Fibroblast of lung (primary cell): ENCODE results near the gene SYTL3. TPM values are rescaled to one million over a fixed set of nuclear protein-coding genes. Genes with fewer than 3 reads are reported as not detected.
"Not testable (repeated sequence)": the region's sequence is repeated elsewhere in the genome, so short reads cannot be mapped to it uniquely, and the experiment has no call there.

Source experiments
- DNase-seq, 2 donors: peaks; one replicate each; pipeline versions ENCODE4 v3.0.0 to v3.0.0-alpha.2; 2010; ENCODE audit warnings: low read depth in 2 of 2
- H2AFZ ChIP-seq: 2 replicates; pipeline ENCODE4 v1.5.1; 2012; ENCODE audit warnings: low read length, control low read depth, inconsistent platforms
- H3K27ac ChIP-seq: 2 replicates; pipeline ENCODE4 v1.5.1; 2011; ENCODE audit warnings: low read length, control low read depth; ENCODE audit not compliant: insufficient read depth
- H3K27me3 ChIP-seq: 2 replicates; pipeline ENCODE4 v1.5.1; 2011; ENCODE audit warnings: mild to moderate bottlenecking, low read length; ENCODE audit not compliant: control insufficient read depth, insufficient read depth
- H3K36me3 ChIP-seq: 2 replicates; pipeline ENCODE4 v1.5.1; 2011; ENCODE audit warnings: low read length; ENCODE audit not compliant: control insufficient read depth, insufficient read depth
- H3K4me1 ChIP-seq: 2 replicates; pipeline ENCODE4 v1.5.1; 2011; ENCODE audit warnings: low read length; ENCODE audit not compliant: control insufficient read depth, insufficient read depth; ENCODE audit errors: extremely low read depth
- H3K4me2 ChIP-seq: 2 replicates; pipeline ENCODE4 v1.5.1; 2011; ENCODE audit warnings: low read length, control low read depth; ENCODE audit not compliant: insufficient read depth; ENCODE audit errors: extremely low read depth
- H3K4me3 ChIP-seq, 4 experiments: fragments of 200-600 bp in 1 of 4; sonication (generic) in 1 of 4; replicated peaks in 1 of 4; 2 replicates each; pipeline ENCODE4 v1.5.1; 2011 to 2016; ENCODE audit warnings: low read length in 4 of 4, low read depth in 3 of 4, mild to moderate bottlenecking in 3 of 4, control low read depth in 2 of 4, inconsistent platforms in 1 of 4, mixed read lengths in 1 of 4; ENCODE audit not compliant: insufficient read depth in 1 of 4; ENCODE audit errors: control extremely low read depth in 1 of 4
- H3K79me2 ChIP-seq: 2 replicates; pipeline ENCODE4 v1.5.1; 2012; ENCODE audit warnings: mild to moderate bottlenecking, low read length, inconsistent platforms; ENCODE audit not compliant: control insufficient read depth, insufficient read depth
- H3K9ac ChIP-seq: 2 replicates; pipeline ENCODE4 v1.5.1; 2011; ENCODE audit warnings: mild to moderate bottlenecking, low read length, control low read depth; ENCODE audit not compliant: insufficient read depth
- H3K9me3 ChIP-seq: 2 replicates; pipeline ENCODE4 v1.5.1; 2012; ENCODE audit warnings: low read depth, low read length; ENCODE audit not compliant: control insufficient read depth, insufficient read depth
- H4K20me1 ChIP-seq: 2 replicates; pipeline ENCODE4 v1.5.1; 2011; ENCODE audit warnings: low read length; ENCODE audit not compliant: control insufficient read depth, insufficient read depth; ENCODE audit errors: extremely low read depth
- CTCF ChIP-seq, 2 donors: IDR thresholded peaks in 1 of 2; conservative IDR thresholded peaks in 1 of 2; 1 replicate in 1 of 2; 2 replicates in 1 of 2; pipeline ENCODE4 v1.5.1; 2011 to 2012; ENCODE audit warnings: low read length in 2 of 2, control low read depth in 1 of 2, inconsistent platforms in 1 of 2, low read depth in 1 of 2, mild to moderate bottlenecking in 1 of 2
- EZH2 ChIP-seq: IDR thresholded peaks from 2 replicates; pipeline ENCODE4 v1.5.1; 2012; ENCODE audit warnings: low read length, control low read depth, mild to moderate bottlenecking; ENCODE audit errors: missing control alignments
- polyA plus RNA-seq, 2 donors: library from polyadenylated mRNA; depleted of rRNA in 1 of 2; stranded (reverse) in 1 of 2; unstranded in 1 of 2; fragments of >200 nt; gene quantifications; 2 replicates each; pipeline ENCODE4 v1.2.1, GENCODE V29; 2011 to 2012; ENCODE audit warnings: missing spikeins in 1 of 2
- total RNA-seq: library from RNA; depleted of rRNA; stranded (reverse); fragments of >200 nt; gene quantifications from 2 replicates; pipeline ENCODE4 v1.2.1, GENCODE V29; 2014

Gene SYTL3
- total and polyA plus RNA-seq, 2 donors (not counting 1 experiment from before 2014, with no cell fraction given): 0.76 to 4.6 TPM

- H3K27ac ChIP-seq: no peak overlapping the region
- DNase-seq: no peak
- no peak overlapping the region for H3K9ac ChIP-seq
- H3K27me3 ChIP-seq: no peaks in the 10 kb centered on the region
- H3K9me3 ChIP-seq: no peaks in the 10 kb centered on the region
- no peak overlapping the region for H3K4me3 ChIP-seq
- TF ChIP-seq CTCF (conservative IDR thresholded peaks at IDR 0.05 in 1 of 2, IDR thresholded peaks at IDR 0.05 in 1 of 2; ENCODE audit: low read depth in 1 of 2, low read length in 2 of 2) (no peak), EZH2 (no peak)
- H3K4me2 ChIP-seq: no peak overlapping the region
- H3K4me1 ChIP-seq: no peaks in the 10 kb centered on the region
- H3K79me2 ChIP-seq: no peaks in the 10 kb centered on the region
- no peaks in the 10 kb centered on the region for H4K20me1 ChIP-seq
- H2AFZ ChIP-seq: no peak overlapping the region
- H3K36me3 ChIP-seq: peaks cover 24% of the 10 kb centered on the region
Observed at GRCh38 chr6:158610319-158610968, 39.4 kb upstream of the SYTL3 start.

- peaks cover 22% of the 10 kb centered on the region for H3K36me3 ChIP-seq
- no peaks in the 10 kb centered on the region for H3K79me2 ChIP-seq
- no peak for DNase-seq
- H3K27ac ChIP-seq: no peak overlapping the region
- no peaks in the 10 kb centered on the region for H3K27me3 ChIP-seq
- no peak overlapping the region for H3K9ac ChIP-seq
- no peaks in the 10 kb centered on the region for H4K20me1 ChIP-seq
- H3K4me1 ChIP-seq: no peaks in the 10 kb centered on the region
- no peak overlapping the region for H2AFZ ChIP-seq
- H3K9me3 ChIP-seq: no peaks in the 10 kb centered on the region
- TF ChIP-seq EZH2 (no peak), CTCF (conservative IDR thresholded peaks at IDR 0.05 in 1 of 2, IDR thresholded peaks at IDR 0.05 in 1 of 2; ENCODE audit: low read depth in 1 of 2, low read length in 2 of 2) (no peak)
- H3K4me2 ChIP-seq: no peak overlapping the region
- no peak overlapping the region for H3K4me3 ChIP-seq
Observed at GRCh38 chr6:158611039-158611438, 38.8 kb upstream of the SYTL3 start.

GRCh38 chr6:158611541-158612370 lies 38.1 kb upstream of the SYTL3 start:
- Histone ChIP-seq H3K79me2 (no peaks in the 10 kb centered on the region), H3K9ac (no peak overlapping the region), H3K4me2 (no peak overlapping the region), H3K36me3 (peaks cover 17% of the 10 kb centered on the region), H3K27me3 (no peaks in the 10 kb centered on the region), H3K9me3 (no peaks in the 10 kb centered on the region), H2AFZ (no peak overlapping the region), H3K4me3 (no peak overlapping the region), H4K20me1 (no peaks in the 10 kb centered on the region), H3K27ac (no peak overlapping the region), H3K4me1 (no peaks in the 10 kb centered on the region)
- no peak for TF ChIP-seq CTCF (conservative IDR thresholded peaks at IDR 0.05 in 1 of 2, IDR thresholded peaks at IDR 0.05 in 1 of 2; ENCODE audit: low read depth in 1 of 2, low read length in 2 of 2)
- TF ChIP-seq EZH2: no peak
- no peak for DNase-seq

DNA sequence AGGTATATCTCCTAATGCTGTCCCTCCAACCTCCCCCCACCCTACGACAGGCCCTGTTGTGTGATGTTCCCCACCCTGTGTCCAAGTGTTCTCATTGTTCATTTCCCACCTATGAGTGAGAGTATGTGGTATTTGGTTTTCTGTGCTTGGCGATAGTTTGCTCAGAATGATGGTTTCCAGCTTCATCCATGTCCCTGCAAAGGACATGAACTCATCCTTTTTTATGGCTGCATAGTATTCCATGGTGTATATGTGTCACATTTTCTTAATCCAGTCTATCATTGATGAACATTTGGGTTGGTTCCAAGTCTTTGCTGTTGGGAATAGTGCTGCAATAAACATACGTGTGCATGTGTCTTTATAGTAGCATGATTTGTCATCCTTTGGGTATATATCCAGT lies 35.2 kb upstream of the SYTL3 start:
- H3K9me3 ChIP-seq, H3K27me3 ChIP-seq, H3K36me3 ChIP-seq, H4K20me1 ChIP-seq, H3K4me3 ChIP-seq, H2AFZ ChIP-seq, H3K27ac ChIP-seq, H3K79me2 ChIP-seq, H3K9ac ChIP-seq, H3K4me1 ChIP-seq, H3K4me2 ChIP-seq, DNase-seq: not testable (repeated sequence)
